Choroid plexus epithelial cell (primary cell): Measurements from ENCODE around the gene ADAMTS3.

ENCODE experiments used
- DNase-seq: peaks from one replicate; pipeline ENCODE4 v3.0.0-alpha.2; 2010; ENCODE audit warnings: low read depth
- H3K4me3 ChIP-seq: 2 replicates; pipeline ENCODE4 v1.5.1; 2011; ENCODE audit warnings: low read depth, mild to moderate bottlenecking, control low read depth, low read length, moderate library complexity
- CTCF ChIP-seq: conservative IDR thresholded peaks from 2 replicates; pipeline ENCODE4 v1.5.1; 2011; ENCODE audit warnings: low read depth, mild to moderate bottlenecking, control low read depth, inconsistent platforms, low read length, moderate library complexity

ADAMTS3 gene

GRCh38 chr4:72451349-72451748, 117.7 kb downstream of the ADAMTS3 start:
- no peak for DNase-seq
- no peak overlapping the region for H3K4me3 ChIP-seq
- TF ChIP-seq CTCF = no peak

- no peak for TF ChIP-seq CTCF
- no peak overlapping the region for H3K4me3 ChIP-seq
- no peak for DNase-seq
Observed at GRCh38 chr4:72449705-72450104, 119.3 kb downstream of the ADAMTS3 start.

GRCh38 chr4:72448231-72448630, 120.8 kb downstream of the ADAMTS3 start:
- no peak overlapping the region for H3K4me3 ChIP-seq
- no peak for TF ChIP-seq CTCF
- no peak for DNase-seq

GRCh38 chr4:72446353-72447055, 122.5 kb downstream of the ADAMTS3 start:
- H3K4me3 ChIP-seq = no peak overlapping the region
- no peak for TF ChIP-seq CTCF
- no peak for DNase-seq

- no peak for TF ChIP-seq CTCF
- DNase-seq = no peak
- H3K4me3 ChIP-seq = no peak overlapping the region
Observed at GRCh38 chr4:72444092-72444491, 124.9 kb downstream of the ADAMTS3 start.

- no peak for DNase-seq
- no peak for TF ChIP-seq CTCF
- H3K4me3 ChIP-seq = no peak overlapping the region
Observed at GRCh38 chr4:72442715-72443114, 126.3 kb downstream of the ADAMTS3 start.

GRCh38 chr4:72442147-72442546, 126.9 kb downstream of the ADAMTS3 start:
- no peak overlapping the region for H3K4me3 ChIP-seq
- DNase-seq = no peak
- no peak for TF ChIP-seq CTCF
